Jurkat, Clone E6-1 (cell line): ENCODE results near the gene IL19.
"Not testable (repeated sequence)": the region's sequence is repeated elsewhere in the genome, so short reads cannot be mapped to it uniquely, and the experiment has no call there.

Experiments
- DNase-seq: peaks from one replicate; pipeline ENCODE4 v3.0.0-alpha.2; 2011; ENCODE audit warnings: low read depth, low spot score
- H3K4me3 ChIP-seq: 2 replicates; pipeline ENCODE4 v1.5.1; 2011; ENCODE audit warnings: mild to moderate bottlenecking, low read length, control low read depth, moderate library complexity

IL19 gene

GRCh38 chr1:206738370-206739366 lies 31.9 kb upstream of the IL19 start:
- no peak overlapping the region for H3K4me3 ChIP-seq
- DNase-seq: no peak

GRCh38 chr1:206739411-206740076 lies 31.0 kb upstream of the IL19 start:
- no peak overlapping the region for H3K4me3 ChIP-seq
- peak; percentile 59 for DNase-seq

GRCh38 chr1:206741142-206741701 lies 29.4 kb upstream of the IL19 start:
- DNase-seq: no peak

GRCh38 chr1:206742719-206743383 lies 27.7 kb upstream of the IL19 start:
- H3K4me3 ChIP-seq: no peak overlapping the region
- DNase-seq: no peak

More at GRCh38 chr1:206741142-206741701, 29.4 kb upstream of the IL19 start:
- no peak overlapping the region for H3K4me3 ChIP-seq

GRCh38 chr1:206744683-206745082 lies 25.9 kb upstream of the IL19 start:
- no peak for DNase-seq
- H3K4me3 ChIP-seq: no peak overlapping the region

GRCh38 chr1:206745301-206745700 lies 25.3 kb upstream of the IL19 start:
- no peak for DNase-seq
- no peak overlapping the region for H3K4me3 ChIP-seq

- H3K4me3 ChIP-seq: no peak overlapping the region
- no peak for DNase-seq
Measured at GRCh38 chr1:206748348-206749030, 22.1 kb upstream of the IL19 start.

- H3K4me3 ChIP-seq: no peak overlapping the region
- DNase-seq: no peak
Measured at GRCh38 chr1:206751891-206752290, 18.7 kb upstream of the IL19 start.

- no peak overlapping the region for H3K4me3 ChIP-seq
- no peak for DNase-seq
Measured at GRCh38 chr1:206752481-206752880, 18.1 kb upstream of the IL19 start.

GRCh38 chr1:206753141-206753540 lies 17.4 kb upstream of the IL19 start:
- no peak for DNase-seq
- H3K4me3 ChIP-seq: no peak overlapping the region

GRCh38 chr1:206754011-206754410 lies 16.6 kb upstream of the IL19 start:
- H3K4me3 ChIP-seq: no peak overlapping the region
- no peak for DNase-seq

GRCh38 chr1:206757524-206758266 lies 12.9 kb upstream of the IL19 start:
- peak; percentile 92 for DNase-seq
- peak overlapping the region; percentile 25 for H3K4me3 ChIP-seq

- H3K4me3 ChIP-seq: no peak overlapping the region
- no peak for DNase-seq
Measured at GRCh38 chr1:206760590-206760989, 10.0 kb upstream of the IL19 start.

- DNase-seq: no peak
- no peak overlapping the region for H3K4me3 ChIP-seq
Measured at GRCh38 chr1:206761159-206761768, 9.3 kb upstream of the IL19 start.

GRCh38 chr1:206762741-206763364 lies 7.7 kb upstream of the IL19 start:
- not testable (repeated sequence) for DNase-seq, H3K4me3 ChIP-seq

GRCh38 chr1:206765771-206766170 lies 4.8 kb upstream of the IL19 start:
- not testable (repeated sequence) for DNase-seq, H3K4me3 ChIP-seq

GRCh38 chr1:206766251-206766856 lies 4.2 kb upstream of the IL19 start:
- DNase-seq: peak; percentile 73
- H3K4me3 ChIP-seq: peak overlapping the region; percentile 2; the same call in 1 of the 2 replicates
